Stimulated activated CD8-positive, alpha-beta memory T cell treated with anti-CD3 and anti-CD28 coated beads, Interleukin-15, amount 100 ng/mL, for 1 hour (primary cell): Measurements from ENCODE around the gene TBC1D14.
A peak's percentile ranks its signal among the peaks of the same experiment; 100 is the strongest.
"Not testable (repeated sequence)": the region's sequence is repeated elsewhere in the genome, so short reads cannot be mapped to it uniquely, and the experiment has no call there.

Experiments
- DNase-seq: peaks from one replicate; pipeline ENCODE4 v3.0.0-alpha.2; 2020; ENCODE audit warnings: low read depth

Gene TBC1D14

DNA sequence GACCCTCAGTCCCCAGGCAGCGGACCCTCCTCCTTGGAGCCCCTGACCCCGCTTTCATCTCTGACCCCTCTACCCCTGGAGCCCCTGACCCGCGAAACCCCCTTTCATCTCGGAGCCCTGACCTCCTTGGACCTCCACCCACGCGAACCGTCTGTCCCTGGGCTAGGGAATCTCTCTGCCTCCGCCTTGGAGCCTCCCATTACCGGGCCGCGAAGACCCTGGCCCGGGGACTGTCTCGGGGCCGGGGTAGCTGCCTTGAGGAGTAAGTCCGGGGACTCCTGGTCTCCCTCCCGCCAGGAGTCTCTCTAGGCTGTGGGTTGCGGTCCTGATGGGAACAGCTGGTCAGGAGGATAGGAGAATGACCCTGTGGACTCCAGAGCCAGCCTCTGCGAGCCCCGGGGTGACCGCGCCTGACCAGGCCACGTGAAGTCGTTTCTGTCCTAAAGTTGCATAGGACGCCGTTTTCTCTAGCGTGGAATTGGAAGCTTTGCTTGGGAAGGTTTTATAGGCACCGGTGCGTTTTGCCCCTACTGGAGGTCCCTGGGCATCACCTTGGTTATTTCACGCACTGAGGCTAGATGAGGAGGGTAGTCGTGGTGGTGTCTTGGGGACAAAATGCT lies 824 bp downstream of the TBC1D14 start:
- no peak for DNase-seq

DNA sequence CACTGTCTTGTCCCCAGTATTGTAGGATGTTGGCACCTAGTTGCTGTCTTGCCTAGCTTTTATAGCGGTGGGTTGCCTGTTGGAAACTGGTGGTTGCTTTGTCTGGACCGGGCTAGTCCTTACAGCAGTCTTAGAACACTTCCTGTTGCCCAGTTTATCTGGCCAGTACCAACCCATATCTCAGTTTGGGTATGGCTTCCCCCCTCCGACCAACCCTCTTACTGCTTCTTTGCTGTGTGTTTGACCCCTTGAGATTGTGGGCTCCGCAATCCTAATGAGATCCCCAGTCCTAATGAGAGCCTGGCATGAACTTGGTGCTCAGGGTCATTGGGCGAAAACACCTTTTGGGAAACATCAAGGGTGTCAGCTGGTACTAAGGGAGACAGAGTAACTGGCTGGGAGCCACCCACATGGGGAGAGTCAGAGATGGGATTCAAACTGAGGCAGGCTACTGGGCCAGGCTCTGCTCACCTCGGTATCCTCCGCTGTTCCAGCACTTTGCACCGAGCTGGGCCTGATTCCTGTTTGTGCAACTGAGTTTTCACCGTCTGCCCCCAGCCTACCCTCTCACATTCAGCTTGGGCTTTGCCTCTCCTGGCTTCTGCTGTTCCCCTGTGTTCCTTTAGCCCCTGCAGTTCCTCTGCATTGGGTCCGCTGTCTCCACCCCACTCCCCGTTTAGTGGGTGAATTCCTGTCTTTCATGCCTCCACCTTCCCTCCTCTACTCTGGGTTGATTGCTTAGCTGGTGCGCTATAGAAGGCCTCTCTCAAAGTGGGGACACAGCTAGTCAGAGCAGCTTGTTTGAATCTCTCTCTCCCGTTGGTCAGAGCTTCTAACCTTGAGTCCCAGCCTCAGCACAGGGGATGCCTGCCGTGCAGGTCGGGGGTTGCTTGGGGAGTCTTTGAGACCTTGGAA lies 1.6 kb downstream of the TBC1D14 start:
- no peak for DNase-seq

DNA sequence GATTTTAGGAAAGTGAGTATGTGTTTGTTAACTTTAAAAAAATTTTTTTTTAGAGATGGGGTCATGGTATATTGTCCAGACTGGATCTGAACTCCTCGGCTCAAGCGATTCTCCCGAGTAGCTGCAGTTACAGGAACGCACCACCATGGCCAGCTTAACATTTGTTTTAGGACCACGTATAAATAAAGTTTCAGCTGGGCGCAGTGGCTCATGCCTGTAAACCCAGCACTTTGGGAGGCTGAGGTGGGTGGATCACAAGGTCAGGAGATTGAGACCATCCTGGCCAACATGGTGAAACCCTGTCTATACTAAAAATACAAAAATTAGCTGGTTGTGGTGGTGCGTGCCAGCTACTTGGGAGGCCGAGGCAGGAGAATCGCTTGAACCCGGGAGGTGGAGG lies 2.3 kb downstream of the TBC1D14 start:
- DNase-seq, result not testable (repeated sequence)

DNA sequence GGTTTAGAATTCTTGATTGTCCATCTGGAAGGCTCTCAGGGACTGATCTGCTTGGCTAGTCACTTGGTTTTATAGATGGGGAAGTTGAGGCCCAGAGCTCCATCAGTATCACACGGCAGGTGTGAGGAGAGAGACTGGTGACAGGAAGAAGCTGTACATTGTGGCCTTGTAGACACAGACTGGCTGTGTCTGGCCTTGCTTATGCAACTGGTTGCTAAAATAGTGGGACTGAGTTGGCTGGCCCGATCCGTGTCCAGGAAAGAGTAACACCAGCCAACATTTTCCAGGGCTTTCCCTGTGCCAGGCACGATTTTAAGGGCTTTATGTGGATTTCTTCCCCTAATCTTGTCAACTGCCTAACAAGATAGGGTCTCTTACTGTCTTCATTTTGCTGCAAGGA lies 2.8 kb downstream of the TBC1D14 start:
- no peak for DNase-seq

DNA sequence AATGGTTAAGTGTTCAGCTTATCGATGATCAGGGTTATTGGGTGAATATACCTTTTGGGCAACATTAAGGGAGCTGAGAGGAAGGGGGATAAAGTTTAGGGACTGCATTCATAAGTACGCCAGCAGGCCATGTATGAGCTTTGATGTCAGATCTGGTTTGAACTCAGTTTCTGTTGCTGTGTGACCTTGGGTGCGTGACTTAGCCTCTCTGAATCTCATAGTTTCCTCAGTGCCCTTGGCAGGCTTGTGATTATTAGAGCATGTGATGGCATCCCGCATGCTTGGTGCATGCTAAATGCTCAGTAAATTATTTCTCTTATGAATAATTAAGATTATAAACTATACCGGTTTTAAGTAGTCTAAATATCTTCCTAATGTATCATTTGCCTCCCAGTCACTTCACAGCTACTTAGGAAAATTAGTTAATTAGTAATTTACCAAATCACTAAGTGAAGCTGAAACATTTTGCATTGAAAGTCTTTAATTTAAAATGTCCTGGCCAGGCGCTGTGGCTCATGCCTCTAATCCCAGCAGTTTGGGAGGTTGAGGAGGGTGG lies 3.8 kb downstream of the TBC1D14 start:
- no peak for DNase-seq

DNA sequence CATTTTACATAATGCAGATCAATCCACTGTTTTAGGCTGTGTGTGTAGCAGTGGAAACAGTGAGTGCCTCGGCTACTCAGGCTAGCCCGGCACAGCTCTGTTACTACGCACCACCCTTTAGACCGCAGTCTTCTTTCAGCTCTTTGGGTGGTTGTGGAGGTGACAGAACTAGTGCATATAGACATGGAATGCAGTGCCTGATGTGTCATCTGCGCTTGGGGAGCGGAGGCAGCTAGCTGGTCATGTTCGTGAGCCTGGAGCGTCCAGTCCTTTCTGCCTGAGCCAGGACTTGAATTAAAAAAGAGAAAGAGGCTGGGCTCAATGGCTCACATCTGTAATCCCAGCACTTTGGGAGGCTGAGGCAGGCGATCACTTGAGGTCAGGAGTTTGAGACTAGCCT lies 4.8 kb downstream of the TBC1D14 start:
- DNase-seq, result no peak

DNA sequence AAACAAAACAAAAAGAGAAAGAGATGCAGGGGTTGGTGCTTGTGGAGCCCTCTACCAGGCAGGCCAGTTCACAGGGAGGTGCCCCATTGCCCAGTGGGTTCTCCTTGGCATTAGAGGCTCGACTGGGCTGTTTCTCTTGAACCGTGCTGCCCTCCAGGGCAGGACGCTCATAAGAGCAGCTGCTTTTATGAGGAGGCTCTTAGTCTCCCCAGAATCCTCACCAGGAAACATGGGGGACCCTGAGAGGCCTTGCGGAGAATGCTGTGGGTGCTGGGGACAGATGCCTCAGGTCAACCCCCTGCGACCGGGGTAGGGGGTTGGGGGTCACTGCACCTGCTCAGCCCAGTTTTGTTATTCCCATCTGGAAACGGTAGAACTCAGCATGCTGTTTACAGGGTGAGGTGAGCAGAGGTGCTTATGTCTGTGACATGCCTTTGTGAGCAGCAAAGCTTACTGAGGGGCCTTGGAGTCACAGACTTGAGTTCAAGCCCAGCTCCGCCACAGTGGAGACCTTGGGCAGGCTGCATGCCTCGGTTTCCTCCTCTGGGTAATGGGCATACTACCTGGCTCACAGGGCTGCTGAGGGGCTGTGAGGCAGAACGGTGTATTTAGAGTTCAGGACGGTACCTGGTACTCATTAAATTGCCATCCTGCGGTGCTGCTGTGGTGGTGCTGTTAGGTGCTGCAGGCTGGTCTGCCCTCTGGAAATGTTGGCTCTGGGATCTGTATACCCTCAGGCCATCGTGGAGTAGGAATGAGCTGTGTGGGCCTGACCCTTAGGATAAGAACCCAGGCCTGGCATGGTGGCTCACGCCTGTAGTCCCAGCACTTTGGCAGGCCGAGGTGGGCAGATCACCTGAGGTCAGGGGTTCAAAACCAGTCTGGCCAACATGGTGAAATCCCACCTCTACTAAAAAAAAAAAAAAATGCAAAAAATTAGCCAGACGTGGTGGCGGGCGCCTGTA lies 5.7 kb downstream of the TBC1D14 start:
- no peak for DNase-seq

DNA sequence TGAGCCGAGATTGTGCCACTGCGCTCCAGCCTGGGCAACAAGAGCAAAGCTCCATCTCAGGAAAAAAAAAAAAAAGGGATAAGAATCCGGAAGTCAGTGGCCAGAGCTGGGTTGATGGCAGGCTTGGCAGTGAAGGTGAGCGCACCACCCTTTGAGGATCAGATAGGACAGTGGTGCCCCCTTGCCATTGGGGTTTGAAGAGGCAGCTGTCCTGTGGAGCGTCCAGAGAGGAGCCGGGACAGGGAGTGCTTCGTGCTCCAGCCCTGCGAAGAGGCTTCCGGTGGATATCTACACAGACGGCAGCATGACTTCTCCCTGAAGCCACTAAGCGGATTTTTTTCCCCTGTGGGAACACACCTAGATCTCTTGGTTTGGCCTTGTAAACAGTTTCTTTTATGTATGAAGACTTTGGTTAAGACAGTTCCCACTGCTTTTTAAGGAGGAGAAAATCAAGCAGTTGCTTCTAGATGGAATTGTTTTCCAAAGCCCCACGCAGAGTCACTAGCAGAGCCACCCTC lies 6.5 kb downstream of the TBC1D14 start:
- no peak for DNase-seq

DNA sequence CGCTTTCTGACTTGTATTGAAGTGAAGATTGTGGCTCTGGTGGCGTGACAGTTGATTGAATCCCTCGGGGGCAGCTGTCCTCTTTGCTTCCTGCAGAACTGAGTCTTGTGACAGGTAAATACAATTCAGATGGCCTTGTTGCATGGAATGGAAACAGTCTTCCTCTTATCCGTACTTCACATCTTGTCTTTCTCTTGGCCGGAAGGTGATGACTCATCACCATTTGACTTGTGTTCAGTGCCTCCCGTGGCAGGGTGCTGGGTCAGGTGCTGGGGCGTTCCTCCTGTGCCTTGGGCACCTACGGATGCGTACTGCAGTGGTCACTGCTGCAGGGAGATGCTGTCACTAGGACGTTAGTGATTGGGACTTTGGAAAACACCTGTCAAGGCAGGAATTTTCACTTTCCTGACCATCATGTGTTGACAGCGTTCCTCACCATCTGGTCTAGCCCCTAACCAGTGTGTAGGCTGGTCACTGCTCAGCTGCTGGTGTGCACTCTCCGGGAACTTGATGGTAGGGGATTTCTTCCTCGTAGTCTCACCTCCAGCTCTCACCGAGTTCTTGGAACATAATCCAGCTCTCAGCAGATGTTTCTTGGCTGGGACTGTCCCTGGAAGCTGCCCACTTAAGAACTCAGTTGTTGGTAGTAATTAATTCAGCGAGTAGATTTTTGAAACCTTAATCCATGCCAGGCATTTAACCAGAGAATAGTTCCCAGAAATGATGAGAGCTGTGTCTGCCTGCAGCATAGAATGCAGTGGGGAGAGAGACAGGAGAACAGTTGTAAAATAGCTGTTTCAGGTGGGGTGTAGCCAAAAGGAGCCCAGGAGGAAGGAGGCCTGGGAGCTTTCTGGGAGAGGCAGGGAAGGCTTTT lies 7.2 kb downstream of the TBC1D14 start:
- DNase-seq, result peak; percentile 35

DNA sequence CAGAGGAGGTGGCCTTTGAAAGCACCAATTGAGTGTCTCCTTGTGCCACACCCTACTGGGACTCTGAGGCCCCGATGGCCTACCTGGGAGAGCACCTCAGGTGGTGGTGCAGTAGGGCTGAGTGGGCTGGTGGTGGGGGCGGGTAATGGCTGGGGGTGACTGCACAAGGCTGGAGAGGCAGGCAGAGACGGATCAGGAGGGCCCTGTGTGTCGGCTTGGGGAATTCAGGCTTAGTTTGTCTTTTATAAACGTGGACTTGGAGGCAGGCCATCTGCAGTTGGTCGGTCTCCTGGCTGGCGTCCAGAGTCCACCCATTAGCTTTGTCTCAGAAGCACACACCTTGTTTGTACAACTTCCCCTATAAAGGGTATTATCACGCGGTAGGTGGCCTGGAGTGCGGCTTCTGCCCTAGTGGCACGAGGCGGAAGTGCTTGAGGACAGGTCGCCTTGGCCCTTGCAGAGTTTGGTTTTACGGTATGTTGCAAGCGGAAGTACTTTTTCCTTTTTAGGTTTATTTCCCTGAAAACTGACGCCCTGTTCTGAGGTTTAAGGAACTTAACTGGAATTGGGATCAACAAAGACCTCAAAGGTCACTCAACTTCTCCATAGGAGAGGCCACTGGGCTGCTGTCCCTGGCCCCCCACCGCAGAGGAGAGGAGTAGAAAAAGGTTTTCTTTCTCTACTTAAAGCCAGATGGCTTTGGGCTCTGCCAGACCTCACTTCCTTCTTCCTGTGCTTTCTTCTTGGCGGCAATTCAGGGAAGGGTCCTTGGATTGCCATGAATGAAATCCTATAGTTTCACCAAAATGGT lies 8.0 kb downstream of the TBC1D14 start:
- DNase-seq, result no peak

DNA sequence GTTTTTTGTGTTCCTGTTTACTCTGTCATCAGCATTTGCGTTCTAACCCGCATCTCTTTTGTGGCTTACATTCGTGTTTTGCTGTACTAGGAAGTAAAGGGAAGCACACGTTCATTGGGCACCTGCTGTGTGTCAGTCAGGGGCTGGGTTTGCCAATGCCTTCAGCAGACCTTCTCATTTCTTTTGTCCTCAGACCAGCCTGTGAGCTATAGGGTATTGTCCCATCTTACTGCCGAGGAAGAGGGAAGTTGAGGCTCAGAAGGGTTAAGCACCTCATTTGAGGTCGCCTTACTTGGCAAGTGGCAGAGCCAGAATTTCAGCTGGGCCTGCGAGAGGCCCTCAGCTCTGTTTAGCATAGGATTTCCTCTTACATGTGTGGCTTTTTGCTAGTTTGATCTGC lies 8.7 kb downstream of the TBC1D14 start:
- no peak for DNase-seq

DNA sequence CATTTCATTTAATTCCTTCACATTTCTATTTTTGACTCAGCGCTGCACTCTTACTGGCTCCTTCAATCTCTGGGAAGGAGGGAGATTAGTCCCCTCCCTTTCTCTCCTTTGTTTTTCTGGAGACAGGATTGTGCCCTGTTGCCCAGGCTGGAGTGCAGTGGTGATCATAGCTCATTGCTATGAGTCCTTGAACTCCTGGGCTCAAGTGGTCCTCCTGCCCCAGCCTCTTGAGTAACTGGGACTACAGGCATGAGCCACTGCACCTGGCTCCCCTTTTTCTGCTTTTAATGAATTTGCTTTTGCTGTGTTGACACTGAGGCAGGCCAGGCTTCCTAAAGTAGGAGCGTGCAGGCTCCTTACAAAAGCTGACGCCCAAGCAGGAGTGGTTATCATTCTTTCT lies 10.5 kb downstream of the TBC1D14 start:
- DNase-seq, result no peak

DNA sequence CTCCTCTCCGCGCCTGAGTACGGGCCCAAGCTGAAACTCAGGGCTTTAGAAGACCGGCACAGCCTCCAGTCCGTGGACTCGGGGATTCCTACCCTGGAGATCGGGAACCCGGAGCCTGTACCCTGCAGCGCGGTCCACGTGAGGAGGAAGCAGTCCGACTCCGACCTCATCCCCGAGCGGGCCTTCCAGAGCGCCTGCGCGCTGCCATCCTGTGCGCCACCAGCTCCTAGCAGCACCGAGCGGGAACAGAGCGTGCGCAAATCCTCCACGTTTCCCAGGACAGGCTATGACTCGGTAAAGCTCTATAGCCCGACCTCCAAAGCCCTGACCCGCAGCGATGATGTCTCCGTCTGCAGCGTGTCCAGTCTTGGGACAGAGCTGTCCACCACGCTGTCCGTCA lies 13.9 kb downstream of the TBC1D14 start:
- no peak for DNase-seq

DNA sequence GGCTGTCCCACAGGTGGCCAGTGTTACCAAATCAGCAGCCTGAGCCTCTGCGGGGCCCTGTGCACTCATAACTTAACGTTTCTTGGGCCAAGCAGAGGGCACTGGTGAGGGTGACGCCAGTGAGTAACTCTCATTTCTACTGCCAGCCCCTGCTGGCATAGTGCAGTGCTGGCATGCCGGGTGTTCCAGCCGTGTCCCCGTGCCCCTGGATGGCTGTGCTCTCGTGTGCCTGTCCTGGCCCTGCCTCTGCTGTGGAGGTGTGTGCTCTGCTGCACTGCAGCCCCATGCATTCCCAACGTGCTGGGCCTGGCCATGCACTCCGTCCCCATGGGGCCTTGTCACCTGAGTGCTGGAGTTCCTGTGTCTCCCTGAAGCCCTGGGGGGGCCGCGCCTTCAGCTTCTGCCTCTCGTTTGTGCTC lies 14.7 kb downstream of the TBC1D14 start:
- no peak for DNase-seq

DNA sequence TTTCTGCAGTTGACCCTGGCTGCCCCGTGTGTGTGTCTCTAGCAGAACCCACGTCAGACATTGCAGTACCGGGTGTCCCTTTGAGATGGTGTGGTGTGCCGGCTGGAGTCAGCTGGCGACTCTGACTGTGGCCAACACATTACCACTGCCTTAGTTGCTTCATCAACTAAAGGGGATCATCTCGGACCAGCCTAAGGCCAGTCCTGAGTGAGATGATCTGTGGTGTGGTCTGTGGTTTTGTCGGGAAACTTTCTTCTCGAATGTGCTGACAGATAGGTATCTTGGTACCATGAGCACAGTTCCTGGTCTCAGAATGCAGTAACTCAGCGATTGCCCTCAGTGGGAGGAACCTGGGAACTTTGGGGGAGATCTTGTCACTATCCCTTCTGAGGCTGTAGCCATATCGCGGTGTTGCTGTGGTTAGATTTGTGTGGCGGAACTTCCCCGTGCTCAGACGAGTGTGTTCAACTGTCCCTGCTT lies 15.8 kb downstream of the TBC1D14 start:
- no peak for DNase-seq

DNA sequence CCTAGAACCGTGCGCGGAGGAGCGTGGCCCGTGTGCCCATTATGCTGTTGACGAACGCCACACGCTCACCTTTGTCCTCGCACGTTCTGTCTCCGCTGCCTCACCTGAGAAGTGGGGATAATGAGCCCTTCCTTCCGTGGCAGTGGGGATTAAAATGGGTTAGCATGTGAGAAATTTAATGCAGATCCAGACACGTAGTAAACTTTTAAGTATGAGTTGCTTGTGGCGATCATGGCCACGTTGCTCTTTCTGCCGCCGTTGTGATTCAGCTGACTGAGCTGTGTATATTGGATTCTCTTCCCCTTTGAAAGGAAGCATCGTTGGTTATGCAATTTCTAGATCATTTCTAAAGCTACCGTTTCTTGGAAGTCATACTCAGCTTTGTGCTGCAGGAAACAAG lies 16.5 kb downstream of the TBC1D14 start:
- DNase-seq, result no peak

DNA sequence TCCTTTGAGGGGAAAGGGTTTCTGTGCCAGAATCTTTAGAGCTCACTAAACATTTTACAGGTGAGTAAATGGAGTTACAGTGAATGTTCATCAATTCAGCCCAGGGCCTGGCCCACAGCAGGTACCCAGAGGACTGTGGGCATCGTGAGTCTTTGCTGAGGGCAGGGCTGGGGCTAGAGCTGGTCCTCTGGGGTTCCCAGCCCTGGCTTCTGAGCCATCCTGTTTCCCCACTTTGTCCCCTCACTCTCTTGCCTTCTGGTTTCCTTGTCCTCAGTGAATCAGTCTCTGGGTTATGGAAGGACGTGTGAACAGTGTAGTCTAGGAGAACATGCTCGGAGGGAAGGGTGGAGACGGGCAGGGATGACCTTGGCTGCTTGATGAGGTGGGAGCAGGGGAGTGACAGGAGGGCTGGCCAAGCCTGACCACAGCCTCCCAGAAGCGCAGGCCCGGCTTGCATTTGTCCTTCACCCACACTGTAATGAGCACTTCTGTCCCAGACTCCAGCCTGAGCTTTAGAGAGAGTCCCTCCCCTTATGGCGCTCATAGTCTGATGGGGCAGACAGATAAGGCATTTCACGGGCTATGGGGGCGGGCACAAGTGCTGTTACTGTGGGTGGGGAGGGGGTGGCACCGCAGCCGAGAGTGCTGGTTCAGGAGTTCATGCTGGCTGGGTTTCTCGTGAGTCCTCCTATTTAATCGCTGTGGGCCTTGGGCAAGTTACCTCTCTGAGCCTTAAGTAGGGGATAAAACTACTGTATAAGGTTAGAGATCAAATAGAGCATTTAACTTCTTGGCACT lies 17.3 kb downstream of the TBC1D14 start:
- peak; percentile 44 for DNase-seq

DNA sequence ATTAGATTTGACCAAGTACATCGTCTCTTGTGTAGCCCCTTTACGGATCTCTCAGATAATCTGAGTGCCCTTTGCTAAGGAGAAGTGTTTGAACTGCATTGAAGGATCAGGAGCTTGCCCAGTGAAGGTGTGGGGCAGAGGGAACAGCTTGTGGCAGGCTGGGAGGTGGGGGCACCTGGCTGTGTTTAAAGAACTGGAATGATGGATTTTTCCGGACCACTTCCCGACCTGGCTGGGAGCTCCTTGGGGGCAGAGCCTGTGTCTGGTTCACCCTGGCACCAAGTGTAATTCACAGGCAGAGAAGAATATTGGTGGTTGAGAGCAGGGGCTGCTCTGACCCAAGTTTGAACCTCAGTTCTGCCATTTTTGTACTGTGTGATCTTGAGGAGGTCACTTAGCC lies 18.5 kb downstream of the TBC1D14 start:
- DNase-seq, result no peak

DNA sequence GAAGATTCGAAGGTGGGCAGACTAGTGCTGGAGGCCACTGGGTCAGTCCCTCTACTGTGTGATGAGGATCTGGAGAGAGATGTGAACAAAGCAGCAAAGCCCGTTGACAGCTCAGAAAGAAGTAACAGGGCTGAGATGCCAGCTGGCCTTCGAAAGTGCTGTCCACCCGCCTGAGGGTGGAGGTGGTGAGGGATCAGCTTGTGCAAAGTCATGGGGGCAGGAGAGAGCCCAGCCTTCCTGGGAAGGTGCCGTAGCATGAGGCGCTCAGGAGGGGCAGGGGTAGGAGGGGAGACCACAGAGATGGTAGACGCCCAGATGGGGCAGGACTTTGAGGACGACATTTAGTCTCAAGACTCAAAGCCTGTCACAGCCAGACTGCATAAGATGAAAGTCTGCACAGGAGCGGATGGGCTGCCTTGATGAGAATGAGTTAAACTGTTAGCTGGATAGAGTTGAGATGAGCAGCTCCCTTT lies 19.7 kb downstream of the TBC1D14 start:
- no peak for DNase-seq
